Ammon's horn (tissue), 1 donor: ENCODE data around the gene KIAA1217.
"Not testable (repeated sequence)": the region's sequence is repeated elsewhere in the genome, so short reads cannot be mapped to it uniquely, and the experiment has no call there.

Source experiments
- DNase-seq: peaks from one replicate; pipeline ENCODE4 v3.0.0-alpha.2; 2016; ENCODE audit warnings: low spot score

KIAA1217 gene

GRCh38 chr10:24442234-24442633 is 233.3 kb downstream of the KIAA1217 start:
- DNase-seq = no peak

GRCh38 chr10:24442641-24443174 is 233.8 kb downstream of the KIAA1217 start:
- DNase-seq = not testable (repeated sequence)

- no peak for DNase-seq
Observed at GRCh38 chr10:24444337-24444736, 235.4 kb downstream of the KIAA1217 start.

- DNase-seq = not testable (repeated sequence)
Observed at GRCh38 chr10:24445958-24446357, 237.0 kb downstream of the KIAA1217 start.

GRCh38 chr10:24446739-24447138 is 237.8 kb downstream of the KIAA1217 start:
- DNase-seq = no peak

- DNase-seq = no peak
Observed at GRCh38 chr10:24448351-24448999, 239.5 kb downstream of the KIAA1217 start.

GRCh38 chr10:24449321-24449740 is 240.4 kb downstream of the KIAA1217 start:
- no peak for DNase-seq

- DNase-seq = no peak
Observed at GRCh38 chr10:24449769-24450310, 240.9 kb downstream of the KIAA1217 start.

- no peak for DNase-seq
Observed at GRCh38 chr10:24451325-24451820, 242.4 kb downstream of the KIAA1217 start.

- DNase-seq = no peak
Observed at GRCh38 chr10:24452030-24452429, 243.1 kb downstream of the KIAA1217 start.

GRCh38 chr10:24453404-24453830 is 244.5 kb downstream of the KIAA1217 start:
- no peak for DNase-seq

- no peak for DNase-seq
Observed at GRCh38 chr10:24453973-24454372, 245.0 kb downstream of the KIAA1217 start.

GRCh38 chr10:24455447-24455846 is 246.5 kb downstream of the KIAA1217 start:
- no peak for DNase-seq

- DNase-seq = no peak
Observed at GRCh38 chr10:24456322-24456721, 247.4 kb downstream of the KIAA1217 start.

- no peak for DNase-seq
Observed at GRCh38 chr10:24457661-24458318, 248.9 kb downstream of the KIAA1217 start.

GRCh38 chr10:24459836-24460235 is 250.9 kb downstream of the KIAA1217 start:
- no peak for DNase-seq

GRCh38 chr10:24462291-24462813 is 253.4 kb downstream of the KIAA1217 start:
- DNase-seq = no peak

- no peak for DNase-seq
Observed at GRCh38 chr10:24462889-24463552, 254.1 kb downstream of the KIAA1217 start.

GRCh38 chr10:24463611-24464426 is 254.9 kb downstream of the KIAA1217 start:
- no peak for DNase-seq

GRCh38 chr10:24465124-24465874 is 256.4 kb downstream of the KIAA1217 start:
- no peak for DNase-seq
